GM19328 (cell line): ENCODE data around the gene AKNA.

Experiments used
- ATAC-seq: cut with Tn5 transposase; IDR thresholded peaks from one replicate; pipeline ENCODE4 v1.9.1; 2021; ENCODE audit warnings: mild to moderate bottlenecking, moderate library complexity; ENCODE audit not compliant: unreplicated experiment

AKNA gene

GRCh38 chr9:114290561-114290986, 97.2 kb downstream of the AKNA start:
- no peak for ATAC-seq

- ATAC-seq: no peak
Measured at GRCh38 chr9:114289571-114290481, 98.0 kb downstream of the AKNA start.

GRCh38 chr9:114289106-114289505, 98.7 kb downstream of the AKNA start:
- ATAC-seq: no peak

GRCh38 chr9:114288193-114289091, 99.3 kb downstream of the AKNA start:
- no peak for ATAC-seq

GRCh38 chr9:114287763-114288192, 100.0 kb downstream of the AKNA start:
- no peak for ATAC-seq

GRCh38 chr9:114287001-114287762, 100.6 kb downstream of the AKNA start:
- ATAC-seq: no peak

GRCh38 chr9:114286146-114286679, 101.6 kb downstream of the AKNA start:
- no peak for ATAC-seq

GRCh38 chr9:114285166-114285867, 102.5 kb downstream of the AKNA start:
- ATAC-seq: no peak

- ATAC-seq: no peak
Measured at GRCh38 chr9:114284316-114285060, 103.3 kb downstream of the AKNA start.
